Neutrophil (primary cell): Measurements from ENCODE around the gene TUFM.

Source experiments
- H3K27ac ChIP-seq: fragments of 200-600 bp; sonication (generic); 2 replicates; pipeline ENCODE4 v1.5.1; 2016; ENCODE audit warnings: mild to moderate bottlenecking, moderate library complexity
- H3K27me3 ChIP-seq: fragments of 200-600 bp; sonication (generic); 2 replicates; pipeline ENCODE4 v1.6.0; 2016; ENCODE audit warnings: mild to moderate bottlenecking
- H3K36me3 ChIP-seq: fragments of 200-600 bp; sonication (generic); 2 replicates; pipeline ENCODE4 v1.5.1; 2017
- H3K4me1 ChIP-seq, 2 experiments: fragments of 200-600 bp in 1 of 2; sonication (generic) in 1 of 2; 1 replicate in 1 of 2; 2 replicates in 1 of 2; pipeline versions ENCODE4 v1.5.1 to v1.6.1; 2013 to 2016; ENCODE audit warnings: low read depth in 1 of 2, low read length in 1 of 2, mild to moderate bottlenecking in 1 of 2, moderate library complexity in 1 of 2; ENCODE audit not compliant: control insufficient read depth in 1 of 2, insufficient read depth in 1 of 2
- H3K4me3 ChIP-seq, 2 experiments: fragments of 200-600 bp in 1 of 2; sonication (generic) in 1 of 2; 1 replicate in 1 of 2; 2 replicates in 1 of 2; pipeline ENCODE4 v1.5.1; 2013 to 2016; ENCODE audit warnings: low read depth in 1 of 2, low read length in 1 of 2, mild to moderate bottlenecking in 1 of 2, moderate library complexity in 1 of 2
- H3K9me3 ChIP-seq: fragments of 200-600 bp; sonication (generic); 2 replicates; pipeline ENCODE4 v1.5.1; 2016
- TF ChIP-seq, protein P1 (sequence below): fragments of 200-600 bp; sonication (generic); IDR thresholded peaks from 2 replicates; pipeline ENCODE4 v1.5.1; 2016; ENCODE audit warnings: antibody characterized with exemption

TUFM gene

DNA sequence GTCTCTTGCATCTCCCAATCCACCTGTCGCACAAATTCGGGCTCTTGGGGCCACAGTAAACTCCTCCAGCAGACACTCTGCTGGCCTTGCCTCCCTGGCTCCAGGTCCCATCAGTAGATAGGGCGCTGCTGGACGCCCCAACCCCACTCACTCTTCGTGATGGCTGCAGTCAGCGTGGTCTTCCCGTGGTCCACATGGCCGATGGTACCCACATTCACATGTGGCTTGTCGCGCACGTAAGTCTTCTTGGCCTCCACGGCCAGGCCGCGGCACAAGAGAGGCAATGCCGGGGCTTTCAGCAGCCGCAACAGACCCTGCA, 428 bp downstream of the TUFM start:
- Histone ChIP-seq H3K36me3 (peaks cover 42% of the 10 kb centered on the region), H3K27me3 (no peaks in the 10 kb centered on the region), H3K9me3 (no peaks in the 10 kb centered on the region), H3K27ac (peak overlapping the region; percentile 83), H3K4me3 (peak overlapping the region; percentile 90 to 93), H3K4me1 (peaks cover 17 to 20% of the 10 kb centered on the region in 2 experiments)
- TF ChIP-seq, protein P1, sequence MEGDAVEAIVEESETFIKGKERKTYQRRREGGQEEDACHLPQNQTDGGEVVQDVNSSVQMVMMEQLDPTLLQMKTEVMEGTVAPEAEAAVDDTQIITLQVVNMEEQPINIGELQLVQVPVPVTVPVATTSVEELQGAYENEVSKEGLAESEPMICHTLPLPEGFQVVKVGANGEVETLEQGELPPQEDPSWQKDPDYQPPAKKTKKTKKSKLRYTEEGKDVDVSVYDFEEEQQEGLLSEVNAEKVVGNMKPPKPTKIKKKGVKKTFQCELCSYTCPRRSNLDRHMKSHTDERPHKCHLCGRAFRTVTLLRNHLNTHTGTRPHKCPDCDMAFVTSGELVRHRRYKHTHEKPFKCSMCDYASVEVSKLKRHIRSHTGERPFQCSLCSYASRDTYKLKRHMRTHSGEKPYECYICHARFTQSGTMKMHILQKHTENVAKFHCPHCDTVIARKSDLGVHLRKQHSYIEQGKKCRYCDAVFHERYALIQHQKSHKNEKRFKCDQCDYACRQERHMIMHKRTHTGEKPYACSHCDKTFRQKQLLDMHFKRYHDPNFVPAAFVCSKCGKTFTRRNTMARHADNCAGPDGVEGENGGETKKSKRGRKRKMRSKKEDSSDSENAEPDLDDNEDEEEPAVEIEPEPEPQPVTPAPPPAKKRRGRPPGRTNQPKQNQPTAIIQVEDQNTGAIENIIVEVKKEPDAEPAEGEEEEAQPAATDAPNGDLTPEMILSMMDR: no peak

DNA sequence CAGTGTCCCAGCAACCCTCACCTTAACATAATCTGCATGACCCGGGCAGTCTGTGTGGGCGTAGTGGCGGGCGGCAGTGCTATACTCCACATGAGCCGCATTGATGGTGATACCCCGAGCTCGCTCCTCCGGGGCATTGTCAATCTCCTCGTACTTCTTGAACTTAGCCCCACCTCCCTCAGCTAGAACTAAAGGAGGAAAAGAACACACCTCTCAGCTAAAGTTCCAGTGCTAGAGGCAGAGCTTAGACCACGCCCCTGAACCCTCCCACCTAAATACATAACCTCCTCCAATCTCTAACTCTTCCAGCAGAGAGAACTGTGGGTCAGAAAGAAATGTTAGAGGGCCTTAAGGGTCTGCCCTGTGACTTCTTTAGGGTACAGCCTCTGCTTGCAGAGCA, 855 bp downstream of the TUFM start:
- H3K27me3 ChIP-seq: no peaks in the 10 kb centered on the region
- H3K9me3 ChIP-seq: no peaks in the 10 kb centered on the region
- H3K4me3 ChIP-seq: peak overlapping the region; percentile 90 to 93
- no peak overlapping the region for H3K27ac ChIP-seq
- peaks cover 17 to 20% of the 10 kb centered on the region in 2 experiments for H3K4me1 ChIP-seq
- TF ChIP-seq, protein P1: no peak
- peaks cover 42% of the 10 kb centered on the region for H3K36me3 ChIP-seq

DNA sequence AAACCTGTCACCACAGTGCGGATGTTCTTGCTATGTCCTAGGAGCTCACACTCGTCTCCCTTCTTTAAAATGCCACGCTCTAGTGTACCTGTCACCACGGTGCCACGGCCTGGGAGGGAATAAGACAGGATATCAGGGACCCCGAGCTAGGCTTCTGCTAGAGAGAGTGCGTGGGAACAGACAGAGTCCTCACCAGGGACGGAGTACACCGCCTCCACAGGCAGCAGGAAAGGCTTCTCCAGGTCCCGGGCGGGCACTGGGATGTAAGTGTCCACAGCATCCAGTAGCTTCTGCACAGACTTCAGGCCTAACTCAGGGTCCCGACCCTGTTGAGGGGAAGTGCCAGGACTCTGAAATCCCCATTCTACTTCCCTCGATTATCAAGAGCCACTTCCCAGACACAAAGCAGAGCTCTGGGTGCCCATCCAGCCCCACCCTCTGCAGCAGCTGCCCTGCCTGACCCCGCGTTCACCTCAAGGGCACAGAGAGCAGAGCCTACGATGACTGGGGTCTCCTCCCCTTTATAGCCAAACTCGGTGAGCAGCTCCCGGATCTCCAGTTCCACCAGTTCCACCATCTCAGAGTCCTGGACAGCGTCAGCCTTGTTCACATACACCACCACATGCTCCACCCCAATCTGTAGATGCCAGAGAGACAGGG, 1.8 kb downstream of the TUFM start:
- peaks cover 17 to 20% of the 10 kb centered on the region in 2 experiments for H3K4me1 ChIP-seq
- H3K9me3 ChIP-seq: no peaks in the 10 kb centered on the region
- H3K36me3 ChIP-seq: peaks cover 42% of the 10 kb centered on the region
- no peak overlapping the region for H3K4me3 ChIP-seq
- no peak overlapping the region for H3K27ac ChIP-seq
- TF ChIP-seq, protein P1: no peak
- H3K27me3 ChIP-seq: no peaks in the 10 kb centered on the region

DNA sequence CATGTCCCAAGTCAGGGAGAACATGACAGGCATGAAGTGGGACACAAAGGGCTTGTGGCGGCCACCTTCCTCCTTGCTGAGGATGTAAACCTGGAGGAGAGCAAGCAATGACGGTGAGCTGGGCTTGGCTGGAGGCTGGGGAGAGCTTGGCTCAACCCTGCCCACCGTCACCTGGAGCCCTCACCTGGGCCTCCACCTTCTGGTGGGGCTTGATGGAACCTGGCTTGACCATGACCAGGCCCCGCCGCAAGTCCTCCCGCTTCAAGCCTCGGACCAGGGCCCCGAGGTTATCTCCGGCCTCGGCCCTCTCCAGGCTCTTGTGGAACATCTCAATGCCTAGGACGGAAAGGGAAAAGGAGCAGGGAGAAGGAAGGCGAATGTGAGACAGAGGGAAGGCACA, 2.4 kb downstream of the TUFM start:
- no peak overlapping the region for H3K27ac ChIP-seq
- peaks cover 45% of the 10 kb centered on the region for H3K36me3 ChIP-seq
- H3K9me3 ChIP-seq: no peaks in the 10 kb centered on the region
- peaks cover 17 to 20% of the 10 kb centered on the region in 2 experiments for H3K4me1 ChIP-seq
- no peak overlapping the region for H3K4me3 ChIP-seq
- TF ChIP-seq, protein P1: no peak
- H3K27me3 ChIP-seq: no peaks in the 10 kb centered on the region

DNA sequence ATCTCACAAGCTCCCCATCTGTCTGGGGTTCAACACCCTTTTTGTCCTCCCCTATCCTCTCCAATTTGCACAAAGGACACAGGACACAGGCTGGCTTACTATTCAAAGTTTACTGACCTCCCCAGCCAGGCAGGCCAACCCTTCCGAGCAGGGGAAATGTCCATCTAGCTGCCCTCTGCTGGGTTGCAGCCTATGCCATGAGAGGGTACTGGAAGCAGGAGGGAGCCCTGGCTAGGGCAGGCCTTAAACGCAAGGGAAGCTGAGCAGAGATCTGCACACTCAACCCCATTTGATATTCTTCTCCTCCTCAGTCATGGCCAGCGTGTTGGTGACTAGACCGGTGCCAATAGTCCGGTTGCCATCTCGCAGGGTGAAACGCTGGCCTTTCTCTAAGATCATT, 3.5 kb downstream of the TUFM start:
- Histone ChIP-seq H3K9me3 (no peaks in the 10 kb centered on the region), H3K27ac (no peak overlapping the region), H3K36me3 (peaks cover 49% of the 10 kb centered on the region), H3K27me3 (no peaks in the 10 kb centered on the region), H3K4me1 (peaks cover 17 to 20% of the 10 kb centered on the region in 2 experiments), H3K4me3 (no peak overlapping the region)
- TF ChIP-seq, protein P1: no peak
